ENCODE data around the gene SORCS2. TPM values are rescaled to one million over a fixed set of nuclear protein-coding genes. Genes with fewer than 3 reads are reported as not detected.

The SORCS2 gene
- total RNA-seq, 1 donor from 2014 or later, result 13.8 TPM

GRCh38 chr4:7302781-7303404, 110.6 kb downstream of the SORCS2 start:
- Histone ChIP-seq H3K9me3 (ENCODE audit: insufficient read depth, low read depth, low read length) (no peaks in the 10 kb centered on the region), H3K4me3 (ENCODE audit: insufficient read depth, low read depth, low read length) (no peak overlapping the region), H3K9ac (ENCODE audit: low read length) (no peak overlapping the region), H3K36me3 (ENCODE audit: insufficient read depth, low read length) (no peaks in the 10 kb centered on the region), H4K20me1 (ENCODE audit: insufficient read depth, low read length) (peaks cover 70% of the 10 kb centered on the region), H3K27ac (ENCODE audit: low read depth, low read length) (no peak overlapping the region), H3K4me2 (ENCODE audit: low read length) (no peak overlapping the region), H2AFZ (ENCODE audit: low read depth, low read length) (no peak overlapping the region), H3K4me1 (ENCODE audit: insufficient read depth, low read length) (no peaks in the 10 kb centered on the region), H3K79me2 (ENCODE audit: insufficient read depth, low read length) (no peaks in the 10 kb centered on the region), H3K27me3 (ENCODE audit: insufficient read depth, low read length) (peaks cover 4% of the 10 kb centered on the region)
- H3K27ac Mint-ChIP-seq (ENCODE audit: unreplicated experiment), result no peak overlapping the region
- H3K4me3 Mint-ChIP-seq (ENCODE audit: unreplicated experiment), result no peak overlapping the region
- FAIRE-seq (no peak), DNase-seq (ENCODE audit: low read depth) (no peak)
- peaks cover 65% of the 10 kb centered on the region for H3K27me3 Mint-ChIP-seq (ENCODE audit: low read depth, unreplicated experiment)
- H3K36me3 Mint-ChIP-seq (ENCODE audit: low read depth, unreplicated experiment), result peaks cover 12% of the 10 kb centered on the region
- no peaks in the 10 kb centered on the region for H3K9me3 Mint-ChIP-seq (ENCODE audit: unreplicated experiment)
- TF ChIP-seq EZH2 (IDR thresholded peaks at IDR 0.05; ENCODE audit: insufficient read depth, low read length), result no peak
- TF ChIP-seq, protein P1, sequence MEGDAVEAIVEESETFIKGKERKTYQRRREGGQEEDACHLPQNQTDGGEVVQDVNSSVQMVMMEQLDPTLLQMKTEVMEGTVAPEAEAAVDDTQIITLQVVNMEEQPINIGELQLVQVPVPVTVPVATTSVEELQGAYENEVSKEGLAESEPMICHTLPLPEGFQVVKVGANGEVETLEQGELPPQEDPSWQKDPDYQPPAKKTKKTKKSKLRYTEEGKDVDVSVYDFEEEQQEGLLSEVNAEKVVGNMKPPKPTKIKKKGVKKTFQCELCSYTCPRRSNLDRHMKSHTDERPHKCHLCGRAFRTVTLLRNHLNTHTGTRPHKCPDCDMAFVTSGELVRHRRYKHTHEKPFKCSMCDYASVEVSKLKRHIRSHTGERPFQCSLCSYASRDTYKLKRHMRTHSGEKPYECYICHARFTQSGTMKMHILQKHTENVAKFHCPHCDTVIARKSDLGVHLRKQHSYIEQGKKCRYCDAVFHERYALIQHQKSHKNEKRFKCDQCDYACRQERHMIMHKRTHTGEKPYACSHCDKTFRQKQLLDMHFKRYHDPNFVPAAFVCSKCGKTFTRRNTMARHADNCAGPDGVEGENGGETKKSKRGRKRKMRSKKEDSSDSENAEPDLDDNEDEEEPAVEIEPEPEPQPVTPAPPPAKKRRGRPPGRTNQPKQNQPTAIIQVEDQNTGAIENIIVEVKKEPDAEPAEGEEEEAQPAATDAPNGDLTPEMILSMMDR (IDR thresholded peaks at IDR 0.05; ENCODE audit: insufficient read depth, low read depth, low read length), result no peak
- peaks cover 6% of the 10 kb centered on the region for H3K4me1 Mint-ChIP-seq (ENCODE audit: low read depth, unreplicated experiment)

- Histone ChIP-seq H3K4me1 (ENCODE audit: insufficient read depth, low read length) (no peaks in the 10 kb centered on the region), H2AFZ (ENCODE audit: low read depth, low read length) (no peak overlapping the region), H3K79me2 (ENCODE audit: insufficient read depth, low read length) (no peaks in the 10 kb centered on the region), H3K27ac (ENCODE audit: low read depth, low read length) (no peak overlapping the region), H3K36me3 (ENCODE audit: insufficient read depth, low read length) (no peaks in the 10 kb centered on the region), H3K27me3 (ENCODE audit: insufficient read depth, low read length) (peaks cover 4% of the 10 kb centered on the region), H3K9me3 (ENCODE audit: insufficient read depth, low read depth, low read length) (no peaks in the 10 kb centered on the region), H3K4me3 (ENCODE audit: insufficient read depth, low read depth, low read length) (no peak overlapping the region), H3K4me2 (ENCODE audit: low read length) (no peak overlapping the region), H3K9ac (ENCODE audit: low read length) (no peak overlapping the region), H4K20me1 (ENCODE audit: insufficient read depth, low read length) (peaks cover 68% of the 10 kb centered on the region)
- Mint-ChIP-seq H3K9me3 (ENCODE audit: unreplicated experiment) (no peaks in the 10 kb centered on the region), H3K4me1 (ENCODE audit: low read depth, unreplicated experiment) (peaks cover 5% of the 10 kb centered on the region), H3K4me3 (ENCODE audit: unreplicated experiment) (no peak overlapping the region), H3K27ac (ENCODE audit: unreplicated experiment) (no peak overlapping the region), H3K36me3 (ENCODE audit: low read depth, unreplicated experiment) (peaks cover 14% of the 10 kb centered on the region), H3K27me3 (ENCODE audit: low read depth, unreplicated experiment) (peaks cover 69% of the 10 kb centered on the region)
- DNase-seq (ENCODE audit: low read depth) (no peak), FAIRE-seq (no peak)
- TF ChIP-seq EZH2 (IDR thresholded peaks at IDR 0.05; ENCODE audit: insufficient read depth, low read length), result no peak
- TF ChIP-seq, protein P1 (IDR thresholded peaks at IDR 0.05; ENCODE audit: insufficient read depth, low read depth, low read length), result no peak
These were observed 111.2 kb downstream of the SORCS2 start for GRCh38 chr4:7303561-7303960.

GRCh38 chr4:7304436-7304835, 112.1 kb downstream of the SORCS2 start:
- no peak overlapping the region for H3K4me2 ChIP-seq (ENCODE audit: low read length)
- FAIRE-seq (no peak), DNase-seq (ENCODE audit: low read depth) (no peak)
- no peak overlapping the region for H3K9ac ChIP-seq (ENCODE audit: low read length)
- no peak overlapping the region for H2AFZ ChIP-seq (ENCODE audit: low read depth, low read length)
- H3K27ac Mint-ChIP-seq (ENCODE audit: unreplicated experiment), result no peak overlapping the region
- H3K27ac ChIP-seq (ENCODE audit: low read depth, low read length), result no peak overlapping the region
- H3K4me3 ChIP-seq (ENCODE audit: insufficient read depth, low read depth, low read length), result no peak overlapping the region
- H3K36me3 ChIP-seq (ENCODE audit: insufficient read depth, low read length), result no peaks in the 10 kb centered on the region
- no peaks in the 10 kb centered on the region for H3K9me3 Mint-ChIP-seq (ENCODE audit: unreplicated experiment)
- H3K27me3 Mint-ChIP-seq (ENCODE audit: low read depth, unreplicated experiment), result peaks cover 75% of the 10 kb centered on the region
- peaks cover 73% of the 10 kb centered on the region for H4K20me1 ChIP-seq (ENCODE audit: insufficient read depth, low read length)
- peaks cover 6% of the 10 kb centered on the region for H3K4me1 Mint-ChIP-seq (ENCODE audit: low read depth, unreplicated experiment)
- peaks cover 4% of the 10 kb centered on the region for H3K27me3 ChIP-seq (ENCODE audit: insufficient read depth, low read length)
- no peaks in the 10 kb centered on the region for H3K4me1 ChIP-seq (ENCODE audit: insufficient read depth, low read length)
- no peak for TF ChIP-seq EZH2 (IDR thresholded peaks at IDR 0.05; ENCODE audit: insufficient read depth, low read length)
- TF ChIP-seq, protein P1 (IDR thresholded peaks at IDR 0.05; ENCODE audit: insufficient read depth, low read depth, low read length), result no peak
- peaks cover 14% of the 10 kb centered on the region for H3K36me3 Mint-ChIP-seq (ENCODE audit: low read depth, unreplicated experiment)
- no peaks in the 10 kb centered on the region for H3K79me2 ChIP-seq (ENCODE audit: insufficient read depth, low read length)
- no peak overlapping the region for H3K4me3 Mint-ChIP-seq (ENCODE audit: unreplicated experiment)
- no peaks in the 10 kb centered on the region for H3K9me3 ChIP-seq (ENCODE audit: insufficient read depth, low read depth, low read length)

Measured in astrocyte (in vitro differentiated cells and primary cell).